ENCODE results near the gene FAM53B. TPM values are rescaled to one million over a fixed set of nuclear protein-coding genes. Genes with fewer than 3 reads are reported as not detected.

FAM53B gene
- total RNA-seq, 2 experiments from 2014 or later, result 15.1 to 18.0 TPM

DNA sequence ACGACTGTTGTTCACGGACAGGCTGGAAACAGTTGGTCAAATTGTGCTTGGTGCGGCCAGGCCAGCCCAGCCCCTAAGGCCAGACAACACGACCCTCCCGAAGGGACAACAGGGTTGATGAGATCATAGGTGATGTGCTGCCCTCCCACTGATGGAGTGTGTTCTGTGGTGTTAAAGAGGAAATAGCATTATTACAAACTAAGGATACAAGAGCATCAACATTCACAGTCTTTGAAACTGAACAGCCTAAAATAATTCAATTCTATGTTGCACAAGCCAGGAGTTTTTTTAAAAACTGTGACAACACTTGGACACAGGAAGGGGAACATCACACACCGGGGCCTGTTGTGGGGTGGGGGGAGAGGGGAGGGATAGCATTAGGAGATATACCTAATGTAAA lies 87.6 kb downstream of the FAM53B start:
- TF ChIP-seq CTCF (IDR thresholded peaks at IDR 0.05), result no peak
- no peaks in the 10 kb centered on the region for H3K9me3 Mint-ChIP-seq
- DNase-seq, result no peak
- H3K27me3 Mint-ChIP-seq, result no peaks in the 10 kb centered on the region
- intact Hi-C loops (cut with micrococcal nuclease), result no loop called here
- no peak overlapping the region for H3K27ac Mint-ChIP-seq
- no peak overlapping the region for H3K4me3 Mint-ChIP-seq
- H3K4me1 Mint-ChIP-seq (ENCODE audit: low read depth), result peaks cover 68% of the 10 kb centered on the region
- ChIA-PET CTCF (interaction anchor here (1.0 kb wide), 1 partner anchor 62 kb away, joined by 3 read pairs; no protein-coding TSS in a partner anchor), POLR2A (no interaction called here)
- no peak for ATAC-seq
- peaks cover 2% of the 10 kb centered on the region for H3K36me3 Mint-ChIP-seq (ENCODE audit: low read depth)

GRCh38 chr10:124656113-124656490 lies 88.1 kb downstream of the FAM53B start:
- H3K27me3 Mint-ChIP-seq, result no peaks in the 10 kb centered on the region
- no peak for TF ChIP-seq CTCF (IDR thresholded peaks at IDR 0.05)
- H3K4me3 Mint-ChIP-seq, result no peak overlapping the region
- peaks cover 72% of the 10 kb centered on the region for H3K4me1 Mint-ChIP-seq (ENCODE audit: low read depth)
- intact Hi-C loops (cut with micrococcal nuclease), result no loop called here
- peaks cover 2% of the 10 kb centered on the region for H3K36me3 Mint-ChIP-seq (ENCODE audit: low read depth)
- H3K27ac Mint-ChIP-seq, result no peak overlapping the region
- ATAC-seq, result no peak
- DNase-seq, result no peak
- POLR2A ChIA-PET, result no interaction called here
- CTCF ChIA-PET, result no interaction called here
- H3K9me3 Mint-ChIP-seq, result no peaks in the 10 kb centered on the region

GRCh38 chr10:124655191-124656112 lies 88.7 kb downstream of the FAM53B start:
- no peaks in the 10 kb centered on the region for H3K9me3 Mint-ChIP-seq
- ATAC-seq (no peak), DNase-seq (no peak)
- no peaks in the 10 kb centered on the region for H3K27me3 Mint-ChIP-seq
- CTCF ChIA-PET, result interaction anchor here (1.6 kb wide), 1 partner anchor 86 kb away, joined by 8 read pairs; no protein-coding TSS in a partner anchor
- POLR2A ChIA-PET, result interaction anchor here (1.2 to 1.4 kb wide), 2 partner anchors 63 to 86 kb away, joined by 3 read pairs; no protein-coding TSS in a partner anchor
- H3K4me3 Mint-ChIP-seq, result no peak overlapping the region
- no peak for TF ChIP-seq CTCF (IDR thresholded peaks at IDR 0.05)
- intact Hi-C loops (cut with micrococcal nuclease), result no loop called here
- H3K4me1 Mint-ChIP-seq (ENCODE audit: low read depth), result peaks cover 78% of the 10 kb centered on the region
- peak overlapping the region; percentile 26 for H3K27ac Mint-ChIP-seq
- H3K36me3 Mint-ChIP-seq (ENCODE audit: low read depth), result peaks cover 2% of the 10 kb centered on the region

DNA sequence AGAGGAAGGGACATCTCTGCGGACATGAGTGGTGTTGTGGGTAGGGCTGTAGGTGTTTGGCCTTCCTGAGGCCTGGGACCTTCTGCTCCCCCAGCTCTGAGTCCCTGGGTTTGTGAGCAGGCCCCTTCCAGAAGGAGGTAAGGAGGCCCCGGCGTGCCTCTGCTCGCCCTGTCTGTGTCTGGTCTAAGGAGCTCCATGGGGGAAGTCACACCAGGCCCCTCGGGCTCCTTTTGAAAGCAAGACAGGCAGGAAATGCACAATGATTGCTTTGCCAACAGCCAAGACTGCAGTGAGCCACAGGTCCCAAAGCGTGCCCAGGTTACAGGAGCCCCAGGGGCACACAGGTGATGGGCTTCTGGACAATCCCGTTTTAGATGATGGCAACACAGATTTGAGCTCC lies 89.5 kb downstream of the FAM53B start:
- no peak overlapping the region for H3K27ac Mint-ChIP-seq
- TF ChIP-seq CTCF (IDR thresholded peaks at IDR 0.05), result no peak
- intact Hi-C loops (cut with micrococcal nuclease), result loop anchor here (5.0 kb wide), 1 partner anchor 33 kb away; no protein-coding TSS in a partner anchor
- no peak for ATAC-seq
- no peaks in the 10 kb centered on the region for H3K27me3 Mint-ChIP-seq
- CTCF ChIA-PET, result interaction anchor here (1.6 kb wide), 1 partner anchor 87 kb away, joined by 8 read pairs; no protein-coding TSS in a partner anchor
- H3K36me3 Mint-ChIP-seq (ENCODE audit: low read depth), result peaks cover 2% of the 10 kb centered on the region
- no peaks in the 10 kb centered on the region for H3K9me3 Mint-ChIP-seq
- DNase-seq, result no peak
- no peak overlapping the region for H3K4me3 Mint-ChIP-seq
- peaks cover 79% of the 10 kb centered on the region for H3K4me1 Mint-ChIP-seq (ENCODE audit: low read depth)
- POLR2A ChIA-PET, result interaction anchor here (1.2 to 1.4 kb wide), 2 partner anchors 64 to 87 kb away, joined by 3 read pairs; no protein-coding TSS in a partner anchor
